ENCODE data around the gene MMRN2. TPM values are rescaled to one million over a fixed set of nuclear protein-coding genes. Genes with fewer than 3 reads are reported as not detected.

Gene MMRN2
- total RNA-seq, 2 donors from 2014 or later = 24.6 to 26.1 TPM

- peaks cover 4% of the 10 kb centered on the region for H3K4me1 ChIP-seq (replicated peaks)
- no peaks in the 10 kb centered on the region for H3K9me3 ChIP-seq
- no peak for DNase-seq (ENCODE audit: low spot score)
- H3K27me3 ChIP-seq (replicated peaks; ENCODE audit: insufficient read depth) = no peaks in the 10 kb centered on the region
- TF ChIP-seq POLR2A (IDR thresholded peaks at IDR 0.05) (peak; percentile 93), POLR2AphosphoS5 (IDR thresholded peaks at IDR 0.05) (no peak)
- peak overlapping the region; percentile 48 to 58 for H3K4me3 ChIP-seq
- WGBS = under 1% methylated on average over 20 of the region's 20 CpGs
- no peaks in the 10 kb centered on the region for H3K36me3 ChIP-seq
- intact Hi-C loops (cut with DNase I) = loop anchor here (2.0 kb wide), 1 partner anchor 124 kb away; the partner anchor contains the start of genes GLUD1 and SHLD2
- peak overlapping the region; percentile 97 to 98 for H3K27ac ChIP-seq
Observed at GRCh38 chr10:86970982-86971231, 13.5 kb upstream of the MMRN2 start.

GRCh38 chr10:86970162-86970981 lies 13.0 kb upstream of the MMRN2 start:
- peak overlapping the region; percentile 48 to 58 for H3K4me3 ChIP-seq
- peaks cover 4% of the 10 kb centered on the region for H3K4me1 ChIP-seq (replicated peaks)
- peak; percentile 63 for DNase-seq (ENCODE audit: low spot score)
- H3K36me3 ChIP-seq = no peaks in the 10 kb centered on the region
- intact Hi-C loops (cut with DNase I) = loop anchor here (2.0 kb wide), 1 partner anchor 124 kb away; the partner anchor contains the start of genes GLUD1 and SHLD2
- peak overlapping the region; percentile 97 to 98 for H3K27ac ChIP-seq
- no peaks in the 10 kb centered on the region for H3K9me3 ChIP-seq
- no peaks in the 10 kb centered on the region for H3K27me3 ChIP-seq (replicated peaks; ENCODE audit: insufficient read depth)
- TF ChIP-seq, protein P1, sequence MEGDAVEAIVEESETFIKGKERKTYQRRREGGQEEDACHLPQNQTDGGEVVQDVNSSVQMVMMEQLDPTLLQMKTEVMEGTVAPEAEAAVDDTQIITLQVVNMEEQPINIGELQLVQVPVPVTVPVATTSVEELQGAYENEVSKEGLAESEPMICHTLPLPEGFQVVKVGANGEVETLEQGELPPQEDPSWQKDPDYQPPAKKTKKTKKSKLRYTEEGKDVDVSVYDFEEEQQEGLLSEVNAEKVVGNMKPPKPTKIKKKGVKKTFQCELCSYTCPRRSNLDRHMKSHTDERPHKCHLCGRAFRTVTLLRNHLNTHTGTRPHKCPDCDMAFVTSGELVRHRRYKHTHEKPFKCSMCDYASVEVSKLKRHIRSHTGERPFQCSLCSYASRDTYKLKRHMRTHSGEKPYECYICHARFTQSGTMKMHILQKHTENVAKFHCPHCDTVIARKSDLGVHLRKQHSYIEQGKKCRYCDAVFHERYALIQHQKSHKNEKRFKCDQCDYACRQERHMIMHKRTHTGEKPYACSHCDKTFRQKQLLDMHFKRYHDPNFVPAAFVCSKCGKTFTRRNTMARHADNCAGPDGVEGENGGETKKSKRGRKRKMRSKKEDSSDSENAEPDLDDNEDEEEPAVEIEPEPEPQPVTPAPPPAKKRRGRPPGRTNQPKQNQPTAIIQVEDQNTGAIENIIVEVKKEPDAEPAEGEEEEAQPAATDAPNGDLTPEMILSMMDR (IDR thresholded peaks at IDR 0.05) = no peak
- peak; percentile 47 for TF ChIP-seq POLR2AphosphoS5 (IDR thresholded peaks at IDR 0.05)
- TF ChIP-seq POLR2A (IDR thresholded peaks at IDR 0.05) = peak; percentile 21
- 11% methylated on average over 30 of the region's 30 CpGs for WGBS

DNA sequence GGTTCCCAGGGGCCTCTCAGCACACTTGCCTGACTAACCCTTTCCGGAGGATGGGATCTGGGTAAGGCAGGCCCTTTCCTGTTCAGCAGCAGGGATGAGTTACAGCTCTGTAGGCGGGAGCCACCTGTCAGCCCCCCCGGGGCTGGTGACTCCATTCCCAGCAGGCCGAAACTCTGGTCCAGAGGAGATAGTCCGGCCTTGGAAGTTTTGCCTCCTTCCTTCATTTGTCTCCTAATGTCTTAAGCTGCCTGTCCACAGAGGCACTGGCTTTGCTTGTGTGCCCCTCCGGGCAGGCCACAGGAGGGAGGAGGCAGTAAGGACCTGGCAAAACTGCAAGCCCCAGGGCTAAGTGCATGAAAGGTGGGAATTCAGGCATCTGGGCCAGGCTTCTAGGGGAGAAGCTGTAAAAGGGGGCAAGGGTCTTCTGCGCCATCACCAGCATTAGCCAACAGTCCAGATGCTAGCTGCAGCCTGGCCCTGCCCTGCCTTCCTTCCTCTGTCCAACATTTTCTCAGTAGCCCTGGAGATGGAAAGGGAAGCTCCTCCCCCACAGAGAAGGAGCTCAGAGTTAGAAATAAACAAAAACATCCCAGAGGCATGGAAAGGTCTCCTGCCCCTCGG lies 12.1 kb upstream of the MMRN2 start:
- WGBS = 36% methylated on average over 8 of the region's 8 CpGs
- Histone ChIP-seq H3K27me3 (replicated peaks; ENCODE audit: insufficient read depth) (no peaks in the 10 kb centered on the region), H3K9me3 (no peaks in the 10 kb centered on the region), H3K36me3 (no peaks in the 10 kb centered on the region), H3K4me3 (peak overlapping the region; percentile 48 to 58), H3K27ac (peak overlapping the region; percentile 97 to 98), H3K4me1 (replicated peaks) (peaks cover 4% of the 10 kb centered on the region)
- no peak for TF ChIP-seq POLR2A (IDR thresholded peaks at IDR 0.05)
- TF ChIP-seq POLR2AphosphoS5 (IDR thresholded peaks at IDR 0.05) = no peak
- TF ChIP-seq, protein P1 (IDR thresholded peaks at IDR 0.05) = no peak
- intact Hi-C loops (cut with DNase I) = loop anchor here (2.0 kb wide), 1 partner anchor 125 kb away; the partner anchor contains the start of genes GLUD1 and SHLD2
- no peak for DNase-seq (ENCODE audit: low spot score)

DNA sequence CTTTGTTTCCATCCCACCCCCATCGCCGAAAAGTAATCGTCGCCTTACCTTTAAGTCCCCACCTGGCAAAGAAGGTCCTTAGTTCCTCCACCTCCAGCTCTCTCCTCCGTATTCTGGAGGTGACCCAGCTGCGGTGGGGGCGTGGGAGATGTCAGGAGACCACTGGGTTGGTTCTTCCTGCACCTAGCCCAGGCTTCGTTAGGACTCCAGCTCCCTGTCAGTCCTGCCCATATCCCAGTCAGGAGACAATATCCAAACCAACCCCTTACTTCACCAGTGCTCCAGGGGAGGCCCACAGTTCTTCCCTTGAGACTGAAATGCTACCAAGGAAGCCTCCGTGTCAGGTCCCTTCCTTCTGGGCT lies 11.6 kb upstream of the MMRN2 start:
- no peak for DNase-seq (ENCODE audit: low spot score)

More for the DNA sequence above, 11.6 kb upstream of the MMRN2 start:
- TF ChIP-seq POLR2A (IDR thresholded peaks at IDR 0.05) (no peak), POLR2AphosphoS5 (IDR thresholded peaks at IDR 0.05) (no peak)
- TF ChIP-seq, protein P1 (IDR thresholded peaks at IDR 0.05) = no peak
- Histone ChIP-seq H3K9me3 (no peaks in the 10 kb centered on the region), H3K4me3 (peak overlapping the region; percentile 48 to 58), H3K27ac (peak overlapping the region; percentile 97 to 98), H3K4me1 (replicated peaks) (peaks cover 4% of the 10 kb centered on the region), H3K27me3 (replicated peaks; ENCODE audit: insufficient read depth) (no peaks in the 10 kb centered on the region), H3K36me3 (no peaks in the 10 kb centered on the region)
- intact Hi-C loops (cut with DNase I) = no loop called here
- WGBS = 31% methylated on average over 9 of the region's 9 CpGs
